SK-N-SH (cell line): Measurements from ENCODE around the gene RCN2. TPM values are rescaled to one million over a fixed set of nuclear protein-coding genes. Genes with fewer than 3 reads are reported as not detected.

ENCODE experiments used
- CTCF ChIA-PET: fragments of 300-600, 350-600 bp; formaldehyde crosslinking; extraction: SDS; loops from one replicate; lab custom pipeline; 2021; lab: Yijun Ruan, JAX
- POLR2A ChIA-PET: fragments of 350-600 bp; sonication (Branson Sonifier 250); formaldehyde crosslinking; extraction: SDS; loops from one replicate; lab custom pipeline; 2020; ENCODE audit warnings: antibody characterized with exemption, inconsistent platforms; lab: Yijun Ruan, JAX
- DNase-seq: peaks from one replicate; pipeline ENCODE4 v3.0.0; 2012
- H2AFZ ChIP-seq: fragments of 200-600 bp; sonication (generic); 2 replicates; pipeline ENCODE4 v1.8.1; 2016; ENCODE audit warnings: antibody characterized with exemption, mild to moderate bottlenecking, low read depth
- H3F3A ChIP-seq: fragments of 200-600 bp; sonication (generic); replicated peaks from 2 replicates; pipeline ENCODE3; 2016; ENCODE audit warnings: antibody characterized with exemption, mild to moderate bottlenecking; ENCODE audit not compliant: insufficient read depth
- H3K27ac ChIP-seq, 2 experiments: fragments of 200-500 bp in 1 of 2; fragments of 200-600 bp in 1 of 2; sonication (Bioruptor generic) in 1 of 2; sonication (generic), shearing (Covaris generic) in 1 of 2; 2 replicates each; pipeline versions ENCODE4 v1.5.1 to v1.6.1; 2014 to 2016; ENCODE audit warnings: low read depth in 2 of 2, inconsistent platforms in 1 of 2, low read length in 1 of 2, mild to moderate bottlenecking in 1 of 2, mixed read lengths in 1 of 2
- H3K27me3 ChIP-seq: fragments of 200-600 bp; sonication (generic), shearing (Covaris generic); 2 replicates; pipeline ENCODE4 v1.6.1; 2016; ENCODE audit warnings: mixed run types; ENCODE audit not compliant: insufficient read depth
- H3K36me3 ChIP-seq, 2 experiments: fragments of 200-500 bp in 1 of 2; fragments of 200-600 bp in 1 of 2; sonication (Bioruptor generic) in 1 of 2; sonication (generic) in 1 of 2; replicated peaks in 1 of 2; 2 replicates each; pipeline versions ENCODE3 to v1.5.1; 2014 to 2016; ENCODE audit warnings: low read length in 1 of 2, mild to moderate bottlenecking in 1 of 2; ENCODE audit not compliant: insufficient read depth in 2 of 2, control insufficient read depth in 1 of 2
- H3K4me1 ChIP-seq, 2 experiments: fragments of 200-500 bp in 1 of 2; fragments of 200-600 bp in 1 of 2; sonication (Bioruptor generic) in 1 of 2; sonication (generic), shearing (Covaris generic) in 1 of 2; 2 replicates each; pipeline versions ENCODE4 v1.5.1 to v1.6.1; 2014 to 2016; ENCODE audit warnings: low read depth in 1 of 2, low read length in 1 of 2, mixed run types in 1 of 2; ENCODE audit not compliant: insufficient read depth in 2 of 2, control insufficient read depth in 1 of 2
- H3K4me2 ChIP-seq: fragments of 200-600 bp; sonication (generic), shearing (Covaris generic); 2 replicates; pipeline ENCODE4 v1.6.1; 2017; ENCODE audit warnings: mixed run types
- H3K4me3 ChIP-seq, 2 experiments: fragments of 200-500 bp in 1 of 2; fragments of 200-600 bp in 1 of 2; sonication (Bioruptor generic) in 1 of 2; sonication (generic), shearing (Covaris generic) in 1 of 2; 2 replicates each; pipeline versions ENCODE4 v1.5.1 to v1.8.1; 2014 to 2016; ENCODE audit warnings: low read depth in 2 of 2, inconsistent platforms in 1 of 2, low read length in 1 of 2, mild to moderate bottlenecking in 1 of 2, mixed read lengths in 1 of 2, moderate library complexity in 1 of 2
- H3K79me2 ChIP-seq: fragments of 200-600 bp; sonication (generic); 2 replicates; pipeline ENCODE4 v1.8.1; 2017; ENCODE audit warnings: mild to moderate bottlenecking; ENCODE audit not compliant: insufficient read depth
- H3K9ac ChIP-seq: fragments of 200-600 bp; sonication (generic); 2 replicates; pipeline ENCODE4 v1.6.1; 2017; ENCODE audit warnings: mixed run types
- H3K9me2 ChIP-seq: fragments of 200-600 bp; sonication (generic); 2 replicates; pipeline ENCODE4 v1.6.1; 2017; ENCODE audit warnings: mixed run types
- H3K9me3 ChIP-seq: fragments of 200-600 bp; sonication (generic); 2 replicates; pipeline ENCODE4 v1.6.1; 2017; ENCODE audit warnings: mixed run types, mild to moderate bottlenecking, moderate library complexity
- H4K20me1 ChIP-seq: fragments of 200-600 bp; sonication (generic); 2 replicates; pipeline ENCODE4 v1.6.1; 2017; ENCODE audit warnings: mild to moderate bottlenecking, mixed run types; ENCODE audit not compliant: insufficient read depth
- EP300 ChIP-seq, 2 experiments: IDR thresholded peaks; 2 replicates each; pipeline versions ENCODE4 v1.4.0 to v1.6.1; 2012; ENCODE audit warnings: borderline replicate concordance in 1 of 2, low read depth in 1 of 2, low read length in 1 of 2
- EZH2phosphoT487 ChIP-seq: fragments of 200-600 bp; sonication (generic); IDR thresholded peaks from 2 replicates; pipeline ENCODE4 v1.6.1; 2017; ENCODE audit warnings: low read depth, mixed run types, mild to moderate bottlenecking, antibody characterized with exemption, moderate library complexity, borderline replicate concordance
- MXI1 ChIP-seq: IDR thresholded peaks from 2 replicates; pipeline ENCODE4 v1.6.1; 2012; ENCODE audit warnings: mild to moderate bottlenecking, low read depth, low read length, improper control_type of control experiment
- RAD21 ChIP-seq: IDR thresholded peaks from 2 replicates; pipeline ENCODE4 v1.6.1; 2012; ENCODE audit warnings: mild to moderate bottlenecking, low read length
- RCOR1 ChIP-seq: fragments of 150-350 bp; IDR thresholded peaks from 2 replicates; pipeline ENCODE4 v1.6.1; 2017; ENCODE audit warnings: antibody characterized with exemption, low read length
- RFX5 ChIP-seq: IDR thresholded peaks from 2 replicates; pipeline ENCODE4 v1.6.1; 2012; ENCODE audit warnings: mild to moderate bottlenecking, improper control_type of control experiment, low read length
- SIN3A ChIP-seq: IDR thresholded peaks from 2 replicates; pipeline ENCODE4 v1.6.1; 2012; ENCODE audit warnings: low read depth, mild to moderate bottlenecking, low read length, moderate library complexity, borderline replicate concordance
- TAF1 ChIP-seq: IDR thresholded peaks from 2 replicates; pipeline ENCODE4 v1.6.1; 2012; ENCODE audit warnings: low read depth, mild to moderate bottlenecking, low read length, moderate library complexity, borderline replicate concordance
- WGBS: methylation state at CpG from one replicate; pipeline ENCODE4 v1.1.6; 2017; ENCODE audit warnings: low lambda C conversion rate; 5-methylcytosine and 5-hydroxymethylcytosine counted together
- polyA plus RNA-seq, 3 experiments: library from polyadenylated mRNA; depleted of rRNA; stranded (reverse); fragments of >200 nt; gene quantifications; 2 replicates each; pipeline ENCODE4 v1.2.3, GENCODE V29; 2012
- TF ChIP-seq, protein P1 (sequence below): fragments of 200-600 bp; sonication (generic); IDR thresholded peaks from 2 replicates; pipeline ENCODE4 v1.6.1; 2017; ENCODE audit warnings: antibody characterized with exemption, mild to moderate bottlenecking, moderate library complexity
- TF ChIP-seq, protein P2 (sequence below): IDR thresholded peaks from 2 replicates; pipeline ENCODE4 v1.4.0; 2012; ENCODE audit warnings: low read depth, borderline replicate concordance
- TF ChIP-seq, protein P3 (sequence below): IDR thresholded peaks from 2 replicates; pipeline ENCODE4; 2012
- TF ChIP-seq, protein P4 (sequence below): fragments of 150-350 bp; IDR thresholded peaks from 2 replicates; pipeline ENCODE4 v1.6.1; 2017; ENCODE audit warnings: antibody characterized with exemption, low read length, low read depth, borderline replicate concordance
- TF ChIP-seq, protein P5 (sequence below): IDR thresholded peaks from 2 replicates; pipeline ENCODE4 v1.4.0; 2012; ENCODE audit warnings: low read depth

RCN2 gene
- polyA plus RNA-seq, 1 of the 3 experiments (the other 2 are of a cell fraction) = 78.6 TPM

DNA sequence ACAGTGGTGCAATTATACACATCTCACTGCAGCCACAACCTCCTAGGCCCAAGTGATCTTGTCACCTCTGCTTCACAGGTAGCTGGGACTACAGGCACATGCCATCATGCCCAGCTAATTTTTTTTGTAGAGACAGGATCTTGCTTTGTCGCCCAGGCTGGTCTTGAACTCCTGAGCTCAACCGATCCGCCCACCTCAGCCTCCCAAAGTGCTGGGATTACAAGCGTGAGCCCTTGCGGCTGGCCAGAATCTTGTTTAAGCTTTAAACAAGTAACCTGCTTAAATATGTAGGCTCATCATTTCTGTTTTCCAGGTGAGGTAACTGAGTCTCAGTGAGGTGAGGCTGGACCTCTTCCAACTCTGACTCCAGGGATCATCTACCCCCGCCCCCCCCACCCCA is 55.7 kb downstream of the RCN2 start (continued):
- TF ChIP-seq, protein P1, sequence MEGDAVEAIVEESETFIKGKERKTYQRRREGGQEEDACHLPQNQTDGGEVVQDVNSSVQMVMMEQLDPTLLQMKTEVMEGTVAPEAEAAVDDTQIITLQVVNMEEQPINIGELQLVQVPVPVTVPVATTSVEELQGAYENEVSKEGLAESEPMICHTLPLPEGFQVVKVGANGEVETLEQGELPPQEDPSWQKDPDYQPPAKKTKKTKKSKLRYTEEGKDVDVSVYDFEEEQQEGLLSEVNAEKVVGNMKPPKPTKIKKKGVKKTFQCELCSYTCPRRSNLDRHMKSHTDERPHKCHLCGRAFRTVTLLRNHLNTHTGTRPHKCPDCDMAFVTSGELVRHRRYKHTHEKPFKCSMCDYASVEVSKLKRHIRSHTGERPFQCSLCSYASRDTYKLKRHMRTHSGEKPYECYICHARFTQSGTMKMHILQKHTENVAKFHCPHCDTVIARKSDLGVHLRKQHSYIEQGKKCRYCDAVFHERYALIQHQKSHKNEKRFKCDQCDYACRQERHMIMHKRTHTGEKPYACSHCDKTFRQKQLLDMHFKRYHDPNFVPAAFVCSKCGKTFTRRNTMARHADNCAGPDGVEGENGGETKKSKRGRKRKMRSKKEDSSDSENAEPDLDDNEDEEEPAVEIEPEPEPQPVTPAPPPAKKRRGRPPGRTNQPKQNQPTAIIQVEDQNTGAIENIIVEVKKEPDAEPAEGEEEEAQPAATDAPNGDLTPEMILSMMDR = no peak
- TF ChIP-seq EZH2phosphoT487 (no peak), EP300 (IDR thresholded peaks at IDR 0.05; ENCODE audit: borderline replicate concordance in 1 of 2, low read depth in 1 of 2, low read length in 1 of 2) (no peak), TAF1 (no peak)

DNA sequence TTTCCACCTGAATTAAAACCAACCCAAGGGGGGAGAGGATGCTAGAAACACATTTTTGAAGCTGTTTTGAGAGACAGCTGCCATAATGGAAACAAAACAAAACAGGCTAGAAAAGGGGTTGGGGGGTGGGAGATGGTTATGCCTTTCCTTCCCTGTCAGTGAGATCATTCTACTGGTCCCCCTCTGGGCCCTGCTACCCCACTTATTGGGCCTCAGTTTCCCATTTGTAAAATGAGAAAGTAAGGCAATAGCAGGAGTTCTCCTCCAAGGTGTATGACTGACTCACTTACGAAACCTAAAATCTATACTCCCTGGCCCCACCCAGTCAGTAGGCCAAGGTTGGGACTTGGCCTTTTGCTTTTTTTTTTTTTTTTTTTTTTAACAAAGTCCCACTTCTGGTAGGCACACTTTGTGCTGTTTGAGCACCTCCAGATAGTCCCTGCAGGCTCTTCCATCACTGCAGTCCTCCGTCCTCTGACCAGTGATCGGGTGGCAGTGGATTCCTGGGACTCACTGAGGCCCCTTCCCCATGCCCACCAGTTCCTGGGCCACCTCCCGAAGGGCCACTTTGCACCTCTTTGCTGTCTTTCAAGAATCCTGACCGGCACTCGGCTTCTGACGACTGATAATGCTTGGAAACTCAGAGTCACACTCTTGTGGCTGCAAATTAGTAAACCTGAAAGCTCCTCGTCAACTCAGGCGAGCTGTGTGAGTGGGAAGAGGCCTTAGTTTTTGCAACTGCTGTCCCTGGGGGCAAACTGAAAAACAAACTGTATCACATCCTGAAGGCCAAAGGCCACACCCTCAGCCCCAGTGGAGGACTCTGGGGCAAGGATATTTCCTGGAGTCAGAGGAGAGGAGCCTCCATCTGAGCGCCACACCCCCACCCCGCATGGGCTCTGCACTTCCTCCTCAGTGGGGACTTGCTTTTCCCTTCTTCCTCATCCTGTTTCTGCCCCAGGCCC is 56.6 kb downstream of the RCN2 start:
- ChIA-PET CTCF (interaction anchor here (1.1 to 1.4 kb wide), 3 partner anchors 8 to 138 kb away, joined by 3 read pairs; partner anchors contain the start of gene SCAPER), POLR2A (interaction anchor here (1.3 kb wide), 1 partner anchor 10 kb away, joined by 3 read pairs; no protein-coding TSS in a partner anchor)
- no peaks in the 10 kb centered on the region for H3K4me1 ChIP-seq
- TF ChIP-seq TAF1 = no peak
- no peak for TF ChIP-seq RFX5
- TF ChIP-seq, protein P2, sequence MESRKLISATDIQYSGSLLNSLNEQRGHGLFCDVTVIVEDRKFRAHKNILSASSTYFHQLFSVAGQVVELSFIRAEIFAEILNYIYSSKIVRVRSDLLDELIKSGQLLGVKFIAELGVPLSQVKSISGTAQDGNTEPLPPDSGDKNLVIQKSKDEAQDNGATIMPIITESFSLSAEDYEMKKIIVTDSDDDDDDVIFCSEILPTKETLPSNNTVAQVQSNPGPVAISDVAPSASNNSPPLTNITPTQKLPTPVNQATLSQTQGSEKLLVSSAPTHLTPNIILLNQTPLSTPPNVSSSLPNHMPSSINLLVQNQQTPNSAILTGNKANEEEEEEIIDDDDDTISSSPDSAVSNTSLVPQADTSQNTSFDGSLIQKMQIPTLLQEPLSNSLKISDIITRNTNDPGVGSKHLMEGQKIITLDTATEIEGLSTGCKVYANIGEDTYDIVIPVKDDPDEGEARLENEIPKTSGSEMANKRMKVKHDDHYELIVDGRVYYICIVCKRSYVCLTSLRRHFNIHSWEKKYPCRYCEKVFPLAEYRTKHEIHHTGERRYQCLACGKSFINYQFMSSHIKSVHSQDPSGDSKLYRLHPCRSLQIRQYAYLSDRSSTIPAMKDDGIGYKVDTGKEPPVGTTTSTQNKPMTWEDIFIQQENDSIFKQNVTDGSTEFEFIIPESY = no peak
- TF ChIP-seq, protein P3, sequence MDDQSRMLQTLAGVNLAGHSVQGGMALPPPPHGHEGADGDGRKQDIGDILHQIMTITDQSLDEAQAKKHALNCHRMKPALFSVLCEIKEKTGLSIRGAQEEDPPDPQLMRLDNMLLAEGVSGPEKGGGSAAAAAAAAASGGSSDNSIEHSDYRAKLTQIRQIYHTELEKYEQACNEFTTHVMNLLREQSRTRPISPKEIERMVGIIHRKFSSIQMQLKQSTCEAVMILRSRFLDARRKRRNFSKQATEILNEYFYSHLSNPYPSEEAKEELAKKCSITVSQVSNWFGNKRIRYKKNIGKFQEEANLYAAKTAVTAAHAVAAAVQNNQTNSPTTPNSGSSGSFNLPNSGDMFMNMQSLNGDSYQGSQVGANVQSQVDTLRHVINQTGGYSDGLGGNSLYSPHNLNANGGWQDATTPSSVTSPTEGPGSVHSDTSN = no peak
- no peak for TF ChIP-seq SIN3A
- TF ChIP-seq MXI1 = no peak
- TF ChIP-seq, protein P4, sequence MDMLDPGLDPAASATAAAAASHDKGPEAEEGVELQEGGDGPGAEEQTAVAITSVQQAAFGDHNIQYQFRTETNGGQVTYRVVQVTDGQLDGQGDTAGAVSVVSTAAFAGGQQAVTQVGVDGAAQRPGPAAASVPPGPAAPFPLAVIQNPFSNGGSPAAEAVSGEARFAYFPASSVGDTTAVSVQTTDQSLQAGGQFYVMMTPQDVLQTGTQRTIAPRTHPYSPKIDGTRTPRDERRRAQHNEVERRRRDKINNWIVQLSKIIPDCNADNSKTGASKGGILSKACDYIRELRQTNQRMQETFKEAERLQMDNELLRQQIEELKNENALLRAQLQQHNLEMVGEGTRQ = no peak
- no peak for TF ChIP-seq RAD21
- TF ChIP-seq, protein P5, sequence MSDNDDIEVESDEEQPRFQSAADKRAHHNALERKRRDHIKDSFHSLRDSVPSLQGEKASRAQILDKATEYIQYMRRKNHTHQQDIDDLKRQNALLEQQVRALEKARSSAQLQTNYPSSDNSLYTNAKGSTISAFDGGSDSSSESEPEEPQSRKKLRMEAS = no peak
- no peak for TF ChIP-seq RCOR1
- TF ChIP-seq, all 33 proteins: peak for 0
- Histone ChIP-seq H3K27me3 (no peaks in the 10 kb centered on the region), H3K4me2 (no peak overlapping the region), H2AFZ (no peak overlapping the region), H3K79me2 (no peaks in the 10 kb centered on the region), H3K36me3 (no peaks in the 10 kb centered on the region), H3K9ac (no peak overlapping the region), H3K4me3 (no peak overlapping the region), H3K9me3 (no peaks in the 10 kb centered on the region), H3K27ac (no peak overlapping the region), H3K9me2 (no peaks in the 10 kb centered on the region), H3F3A (no peaks in the 10 kb centered on the region), H4K20me1 (no peaks in the 10 kb centered on the region)
- DNase-seq = no peak
- 84% methylated on average over 11 of the region's 11 CpGs for WGBS
